Trophoblast cell (in vitro differentiated cells and primary cell): ENCODE data around the gene RPL7A.
"Not testable (repeated sequence)": the region's sequence is repeated elsewhere in the genome, so short reads cannot be mapped to it uniquely, and the experiment has no call there.

Source experiments
- DNase-seq, 2 donors: peaks; one replicate each; pipeline ENCODE4 v3.0.0-alpha.2; 2016
- H2AFZ ChIP-seq: 2 replicates; pipeline ENCODE4 v1.6.1; 2013; ENCODE audit warnings: low read length, moderate library complexity, mild to moderate bottlenecking; ENCODE audit not compliant: insufficient read depth, poor library complexity
- H2AK5ac ChIP-seq: 2 replicates; pipeline ENCODE4 v1.6.1; 2013; ENCODE audit warnings: mild to moderate bottlenecking, low read length
- H2BK120ac ChIP-seq: 2 replicates; pipeline ENCODE4 v1.6.1; 2013; ENCODE audit warnings: low read length, mild to moderate bottlenecking, moderate library complexity; ENCODE audit not compliant: insufficient read depth, poor library complexity
- H2BK12ac ChIP-seq: 2 replicates; pipeline ENCODE4 v1.6.1; 2013; ENCODE audit warnings: mild to moderate bottlenecking, low read length, moderate library complexity
- H2BK5ac ChIP-seq: 2 replicates; pipeline ENCODE4 v1.6.1; 2013; ENCODE audit warnings: low read length, low read depth, moderate library complexity, mild to moderate bottlenecking; ENCODE audit not compliant: poor library complexity
- H3K14ac ChIP-seq: 2 replicates; pipeline ENCODE4 v1.6.1; 2013; ENCODE audit warnings: mild to moderate bottlenecking, low read length
- H3K18ac ChIP-seq: 2 replicates; pipeline ENCODE4 v1.6.1; 2013; ENCODE audit warnings: mild to moderate bottlenecking, low read length
- H3K23ac ChIP-seq: 2 replicates; pipeline ENCODE4 v1.6.1; 2013; ENCODE audit warnings: low read length
- H3K27ac ChIP-seq: 2 replicates; pipeline ENCODE4 v1.5.1; 2013; ENCODE audit warnings: low read depth, mild to moderate bottlenecking, inconsistent platforms, low read length, moderate library complexity
- H3K27me3 ChIP-seq: 2 replicates; pipeline ENCODE4 v1.6.1; 2013; ENCODE audit warnings: inconsistent platforms, mild to moderate bottlenecking, low read length, moderate library complexity; ENCODE audit not compliant: insufficient read depth
- H3K36me3 ChIP-seq, 2 experiments: 1 replicate in 1 of 2; 2 replicates in 1 of 2; pipeline ENCODE4 v1.6.1; 2013; ENCODE audit warnings: low read length in 2 of 2, mild to moderate bottlenecking in 2 of 2, moderate library complexity in 1 of 2; ENCODE audit not compliant: insufficient read depth in 2 of 2, control insufficient read depth in 1 of 2
- H3K4ac ChIP-seq: 2 replicates; pipeline ENCODE4 v1.6.1; 2013; ENCODE audit warnings: low read depth, mild to moderate bottlenecking, low read length, moderate library complexity
- H3K4me1 ChIP-seq, 2 experiments: 1 replicate in 1 of 2; 2 replicates in 1 of 2; pipeline ENCODE4 v1.6.1; 2013; ENCODE audit warnings: low read length in 2 of 2, mild to moderate bottlenecking in 2 of 2, moderate library complexity in 1 of 2; ENCODE audit not compliant: insufficient read depth in 2 of 2, control insufficient read depth in 1 of 2
- H3K4me2 ChIP-seq: 2 replicates; pipeline ENCODE4 v1.6.1; 2013; ENCODE audit warnings: inconsistent platforms, mild to moderate bottlenecking, low read length, moderate library complexity
- H3K4me3 ChIP-seq: 2 replicates; pipeline ENCODE4 v1.5.1; 2013; ENCODE audit warnings: mild to moderate bottlenecking, low read depth, low read length, inconsistent platforms
- H3K79me1 ChIP-seq: one replicate; pipeline ENCODE4 v1.6.1; 2013; ENCODE audit warnings: low read length
- H3K79me2 ChIP-seq: 2 replicates; pipeline ENCODE4 v1.6.1; 2013; ENCODE audit warnings: low read length, mild to moderate bottlenecking; ENCODE audit not compliant: control insufficient read depth, insufficient read depth, poor library complexity
- H3K9ac ChIP-seq: 2 replicates; pipeline ENCODE4 v1.6.1; 2013; ENCODE audit warnings: mild to moderate bottlenecking, low read length
- H3K9me3 ChIP-seq: 2 replicates; pipeline ENCODE4 v1.6.1; 2013; ENCODE audit warnings: low read depth, mild to moderate bottlenecking, control low read depth, inconsistent platforms, low read length; ENCODE audit not compliant: insufficient read depth
- H4K12ac ChIP-seq: 2 replicates; pipeline ENCODE4 v1.6.1; 2013; ENCODE audit warnings: low read depth, mild to moderate bottlenecking, low read length, moderate library complexity
- H4K8ac ChIP-seq: 2 replicates; pipeline ENCODE4 v1.6.1; 2013; ENCODE audit warnings: low read depth, mild to moderate bottlenecking, low read length, moderate library complexity
- H4K91ac ChIP-seq: one replicate; pipeline ENCODE4 v1.6.1; 2013; ENCODE audit warnings: low read depth, mild to moderate bottlenecking, low read length, moderate library complexity
- WGBS: extraction: QIAGEN DNeasy Blood & Tissue Kit; methylation state at CpG from one replicate; pipeline ENCODE4 v1.1.7; 2013; ENCODE audit warnings: missing lambda C conversion rate; ENCODE audit not compliant: insufficient read length, insufficient coverage; ENCODE audit errors: extremely low coverage; 5-methylcytosine and 5-hydroxymethylcytosine counted together

Gene RPL7A

GRCh38 chr9:133323211-133323610 is 24.8 kb upstream of the RPL7A start:
- no peak overlapping the region for H4K91ac ChIP-seq
- H3K27me3 ChIP-seq = no peaks in the 10 kb centered on the region
- H3K4ac ChIP-seq = no peak overlapping the region

DNA sequence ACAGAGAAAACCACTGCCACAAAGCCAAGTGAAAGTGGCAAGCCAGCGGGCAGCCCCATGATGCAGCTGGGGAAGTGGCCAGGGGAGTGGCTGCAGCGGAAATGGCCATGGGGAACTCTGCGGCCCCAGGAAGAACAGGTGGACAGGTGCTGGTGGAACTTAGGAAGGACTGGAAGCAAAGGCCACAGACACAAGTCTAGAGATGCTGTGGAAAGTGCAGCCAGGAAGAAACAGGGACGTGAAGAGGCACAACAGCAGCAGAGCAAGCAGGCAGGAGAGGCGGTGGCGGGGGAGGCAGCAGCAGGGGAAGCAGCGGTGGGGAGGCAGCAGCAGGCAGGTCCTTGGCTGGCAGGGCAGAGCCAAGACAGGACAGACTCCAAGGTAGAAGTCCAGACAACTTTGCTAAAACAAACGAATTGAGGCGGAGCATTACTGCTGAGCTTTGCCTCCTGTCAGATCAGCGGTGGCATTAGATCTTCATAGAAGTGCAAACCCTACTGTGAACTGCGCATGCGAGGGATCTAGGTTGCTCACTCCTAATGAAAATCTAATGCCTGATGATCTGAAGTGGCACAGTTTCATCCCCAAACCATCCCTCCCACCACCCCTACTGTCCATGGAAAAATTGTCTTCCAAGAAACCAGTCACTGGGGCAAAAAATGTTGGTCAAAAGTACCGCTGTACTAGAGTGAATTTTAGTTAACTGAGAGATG is 23.9 kb upstream of the RPL7A start:
- no peak overlapping the region for H3K23ac ChIP-seq
- no peak overlapping the region for H2AK5ac ChIP-seq
- no CpG with 5 or more reads among the region's 13 CpGs for WGBS
- H3K9ac ChIP-seq = no peak overlapping the region
- H2BK5ac ChIP-seq = no peak overlapping the region
- no peak overlapping the region for H4K8ac ChIP-seq
- H3K79me1 ChIP-seq = no peaks in the 10 kb centered on the region
- H4K91ac ChIP-seq = no peak overlapping the region
- H3K79me2 ChIP-seq = no peaks in the 10 kb centered on the region
- no peak overlapping the region for H2BK120ac ChIP-seq
- no peak overlapping the region for H3K4me2 ChIP-seq
- no peak overlapping the region for H3K4me3 ChIP-seq
- no peak overlapping the region for H2AFZ ChIP-seq
- no peak overlapping the region for H3K27ac ChIP-seq
- no peak overlapping the region for H3K14ac ChIP-seq
- H2BK12ac ChIP-seq = no peak overlapping the region
- H3K18ac ChIP-seq = no peak overlapping the region
- DNase-seq = no peak
- no peaks in the 10 kb centered on the region for H3K4me1 ChIP-seq
- H3K36me3 ChIP-seq = no peaks in the 10 kb centered on the region
- H3K4ac ChIP-seq = no peak overlapping the region
- H3K27me3 ChIP-seq = no peaks in the 10 kb centered on the region
- no peak overlapping the region for H4K12ac ChIP-seq
- peaks cover 16% of the 10 kb centered on the region for H3K9me3 ChIP-seq

More at GRCh38 chr9:133323211-133323610, 24.8 kb upstream of the RPL7A start:
- Histone ChIP-seq H3K4me3 (no peak overlapping the region), H3K9me3 (peaks cover 16% of the 10 kb centered on the region), H3K9ac (no peak overlapping the region), H3K18ac (no peak overlapping the region), H3K4me2 (no peak overlapping the region), H3K79me2 (no peaks in the 10 kb centered on the region), H3K36me3 (no peaks in the 10 kb centered on the region), H2AFZ (no peak overlapping the region), H2BK120ac (no peak overlapping the region), H4K8ac (no peak overlapping the region), H3K23ac (no peak overlapping the region), H3K79me1 (no peaks in the 10 kb centered on the region), H2AK5ac (no peak overlapping the region), H2BK5ac (no peak overlapping the region), H4K12ac (no peak overlapping the region), H3K14ac (no peak overlapping the region), H3K4me1 (no peaks in the 10 kb centered on the region), H2BK12ac (no peak overlapping the region), H3K27ac (no peak overlapping the region)
- no peak for DNase-seq
- WGBS = no CpG with 5 or more reads among the region's 10 CpGs

GRCh38 chr9:133327021-133327420 is 21.0 kb upstream of the RPL7A start:
- Histone ChIP-seq H3K9me3 (peaks cover 16% of the 10 kb centered on the region), H3K36me3 (peaks cover 11 to 14% of the 10 kb centered on the region in 2 experiments)
- H3K27me3 ChIP-seq, DNase-seq, H3K27ac ChIP-seq, H2BK5ac ChIP-seq, H4K8ac ChIP-seq, H3K14ac ChIP-seq, H4K91ac ChIP-seq, H2AK5ac ChIP-seq, H3K79me1 ChIP-seq, H3K18ac ChIP-seq, H3K23ac ChIP-seq, H2BK12ac ChIP-seq, H3K4ac ChIP-seq, H3K4me1 ChIP-seq, H3K4me2 ChIP-seq, H3K4me3 ChIP-seq, H2BK120ac ChIP-seq, H3K79me2 ChIP-seq, H3K9ac ChIP-seq, H2AFZ ChIP-seq, H4K12ac ChIP-seq: not testable (repeated sequence)
- no CpG with 5 or more reads among the region's 6 CpGs for WGBS

GRCh38 chr9:133327834-133328484 is 20.1 kb upstream of the RPL7A start:
- WGBS = no CpG with 5 or more reads among the region's 10 CpGs

More at GRCh38 chr9:133327834-133328484, 20.1 kb upstream of the RPL7A start:
- H3K27me3 ChIP-seq = no peaks in the 10 kb centered on the region
- H3K4me1 ChIP-seq = no peaks in the 10 kb centered on the region
- peaks cover 20 to 23% of the 10 kb centered on the region in 2 experiments for H3K36me3 ChIP-seq
- H3K79me2 ChIP-seq = no peaks in the 10 kb centered on the region
- H2AK5ac ChIP-seq = no peak overlapping the region
- H3K23ac ChIP-seq = no peak overlapping the region
- H3K14ac ChIP-seq = no peak overlapping the region
- H3K18ac ChIP-seq = no peak overlapping the region
- H2BK12ac ChIP-seq = no peak overlapping the region
- H3K9ac ChIP-seq = no peak overlapping the region
- DNase-seq = no peak
- H3K4me2 ChIP-seq = no peak overlapping the region
- H2BK120ac ChIP-seq = no peak overlapping the region
- no peak overlapping the region for H2BK5ac ChIP-seq
- no peak overlapping the region for H3K4ac ChIP-seq
- H3K27ac ChIP-seq = no peak overlapping the region
- H4K91ac ChIP-seq = no peak overlapping the region
- peaks cover 11% of the 10 kb centered on the region for H3K9me3 ChIP-seq
- no peak overlapping the region for H2AFZ ChIP-seq
- no peak overlapping the region for H4K8ac ChIP-seq
- no peak overlapping the region for H3K4me3 ChIP-seq
- no peak overlapping the region for H4K12ac ChIP-seq
- no peaks in the 10 kb centered on the region for H3K79me1 ChIP-seq
